GM13977 (cell line): Measurements from ENCODE around the gene KCTD1.

Source experiments
- DNase-seq: peaks from one replicate; pipeline ENCODE4 v3.0.0; 2012; ENCODE audit warnings: low spot score
- in situ Hi-C: fragments of 300-500 bp; cut with MboI; formaldehyde crosslinking; loops from one replicate; pipeline ENCODE4 v1.12.0; 2022; ENCODE audit warnings: low sequenced_read_pairs, low pct_unique_long_range_greater_than_20kb, mixed read lengths, inconsistent platforms; ENCODE audit not compliant: unreplicated experiment
- TF ChIP-seq, protein P1 (sequence below): IDR thresholded peaks from 2 replicates; pipeline ENCODE4 v1.5.1; 2012; ENCODE audit warnings: mild to moderate bottlenecking, control low read depth; ENCODE audit not compliant: insufficient read depth; ENCODE audit errors: extremely low read depth, missing control alignments

The KCTD1 gene

GRCh38 chr18:26489881-26490280 lies 58.5 kb downstream of the KCTD1 start:
- TF ChIP-seq, protein P1, sequence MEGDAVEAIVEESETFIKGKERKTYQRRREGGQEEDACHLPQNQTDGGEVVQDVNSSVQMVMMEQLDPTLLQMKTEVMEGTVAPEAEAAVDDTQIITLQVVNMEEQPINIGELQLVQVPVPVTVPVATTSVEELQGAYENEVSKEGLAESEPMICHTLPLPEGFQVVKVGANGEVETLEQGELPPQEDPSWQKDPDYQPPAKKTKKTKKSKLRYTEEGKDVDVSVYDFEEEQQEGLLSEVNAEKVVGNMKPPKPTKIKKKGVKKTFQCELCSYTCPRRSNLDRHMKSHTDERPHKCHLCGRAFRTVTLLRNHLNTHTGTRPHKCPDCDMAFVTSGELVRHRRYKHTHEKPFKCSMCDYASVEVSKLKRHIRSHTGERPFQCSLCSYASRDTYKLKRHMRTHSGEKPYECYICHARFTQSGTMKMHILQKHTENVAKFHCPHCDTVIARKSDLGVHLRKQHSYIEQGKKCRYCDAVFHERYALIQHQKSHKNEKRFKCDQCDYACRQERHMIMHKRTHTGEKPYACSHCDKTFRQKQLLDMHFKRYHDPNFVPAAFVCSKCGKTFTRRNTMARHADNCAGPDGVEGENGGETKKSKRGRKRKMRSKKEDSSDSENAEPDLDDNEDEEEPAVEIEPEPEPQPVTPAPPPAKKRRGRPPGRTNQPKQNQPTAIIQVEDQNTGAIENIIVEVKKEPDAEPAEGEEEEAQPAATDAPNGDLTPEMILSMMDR = no peak
- DNase-seq = no peak
- in situ Hi-C loops = no loop called here

- DNase-seq = no peak
- TF ChIP-seq, protein P1 = no peak
- in situ Hi-C loops = no loop called here
Measured at GRCh38 chr18:26489191-26489590, 59.2 kb downstream of the KCTD1 start.

GRCh38 chr18:26488417-26489009 lies 59.8 kb downstream of the KCTD1 start:
- TF ChIP-seq, protein P1 = no peak
- in situ Hi-C loops = no loop called here
- DNase-seq = no peak

DNA sequence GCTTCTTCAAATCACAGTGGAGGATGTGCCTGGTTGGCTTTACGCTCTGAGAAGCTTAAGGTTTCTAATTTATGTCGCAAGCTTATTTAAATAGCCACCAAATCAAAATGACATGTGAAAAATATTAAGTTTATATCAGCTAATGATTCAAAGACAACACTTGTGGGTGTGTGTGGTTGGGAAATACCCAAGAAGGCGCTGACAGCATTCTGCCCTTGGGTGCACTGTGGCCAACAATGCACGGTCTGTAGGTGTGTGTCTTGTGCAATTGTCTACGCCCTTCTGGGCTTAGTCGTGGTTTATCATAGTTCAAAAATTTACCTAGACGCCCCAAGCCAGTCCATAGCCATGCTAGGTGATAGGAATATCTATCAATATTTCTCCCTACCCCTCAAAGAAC lies 60.9 kb downstream of the KCTD1 start:
- TF ChIP-seq, protein P1 = no peak
- in situ Hi-C loops = no loop called here
- DNase-seq = peak; percentile 68

GRCh38 chr18:26483633-26484032 lies 64.7 kb downstream of the KCTD1 start:
- in situ Hi-C loops = no loop called here
- TF ChIP-seq, protein P1 = no peak
- no peak for DNase-seq

DNA sequence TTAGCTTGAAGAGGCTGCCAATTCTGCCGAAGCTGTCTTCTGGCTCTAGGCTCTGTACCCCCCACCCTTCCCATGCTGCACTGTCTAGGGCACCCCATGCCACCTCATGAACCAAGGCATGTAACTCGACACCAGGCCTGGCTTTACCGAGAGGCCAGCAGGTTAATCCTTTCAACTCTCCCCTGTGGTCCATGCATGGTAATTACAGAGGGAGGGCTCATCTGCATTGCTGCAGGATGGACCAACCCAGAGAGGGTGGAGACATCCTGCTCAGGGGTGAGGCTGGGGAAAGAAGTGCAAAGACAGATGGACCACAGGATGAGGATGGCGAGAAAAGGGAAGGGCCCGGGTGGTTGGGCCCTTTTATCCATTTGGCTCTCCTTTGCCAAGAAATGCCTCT lies 65.8 kb downstream of the KCTD1 start:
- TF ChIP-seq, protein P1 = no peak
- in situ Hi-C loops = no loop called here
- no peak for DNase-seq
